ENCODE data around the gene ZFAND3. TPM values are rescaled to one million over a fixed set of nuclear protein-coding genes. Genes with fewer than 3 reads are reported as not detected.

Gene ZFAND3
- total and polyA plus RNA-seq, 2 of the 4 experiments (the other 2 are of a cell fraction), result 10.9 to 26.7 TPM

GRCh38 chr6:37936906-37937305, 117.4 kb downstream of the ZFAND3 start:
- Histone ChIP-seq H2BK15ac (ENCODE audit: low read depth, low read length) (no peak overlapping the region), H4K20me1 (ENCODE audit: insufficient read depth, low read length) (peaks cover 57% of the 10 kb centered on the region; the same call in 1 of the 2 replicates), H3K9me1 (ENCODE audit: insufficient read depth, low read length) (peaks cover 7% of the 10 kb centered on the region), H3K36me3 (ENCODE audit: control insufficient read depth, insufficient read depth, low read length) (no peaks in the 10 kb centered on the region), H3K14ac (replicated peaks; ENCODE audit: low read depth, low read length) (no peak overlapping the region), H4K8ac (ENCODE audit: low read depth in 2 of 2, low read length in 2 of 2) (no peak overlapping the region), H3K79me1 (ENCODE audit: low read depth in 1 of 2, low read length in 2 of 2) (peaks cover 18 to 69% of the 10 kb centered on the region in 2 experiments), H3K27me3 (ENCODE audit: control insufficient read depth, insufficient read depth, low read length) (no peaks in the 10 kb centered on the region), H2AK9ac (replicated peaks; ENCODE audit: low read depth, low read length, poor library complexity) (no peak overlapping the region), H2AFZ (replicated peaks; ENCODE audit: low read length, poor library complexity) (no peak overlapping the region), H2AK5ac (ENCODE audit: low read depth, low read length) (no peak overlapping the region), H3K4me3 (ENCODE audit: insufficient read depth, low read depth, low read length) (no peak overlapping the region), H4K5ac (ENCODE audit: low read depth, low read length) (no peak overlapping the region), H3K9ac (ENCODE audit: low read depth, low read length) (no peak overlapping the region), H3K18ac (ENCODE audit: low read depth, low read length) (no peak overlapping the region), H2BK120ac (ENCODE audit: low read depth, low read length) (no peak overlapping the region), H3K27ac (ENCODE audit: insufficient read depth, low read length) (no peak overlapping the region), H3K56ac (ENCODE audit: extremely low read depth, insufficient read depth, low read length) (no peak overlapping the region), H3K9me3 (ENCODE audit: control insufficient read depth, insufficient read depth, low read length) (no peaks in the 10 kb centered on the region), H3K4me1 (ENCODE audit: control insufficient read depth, insufficient read depth, low read length) (peaks cover 7% of the 10 kb centered on the region), H3K23ac (ENCODE audit: low read depth, low read length) (no peak overlapping the region), H4K91ac (ENCODE audit: insufficient read depth, low read depth, low read length) (no peak overlapping the region), H2BK5ac (ENCODE audit: low read depth, low read length, poor library complexity, severe bottlenecking) (no peak overlapping the region), H3K4ac (ENCODE audit: low read depth, low read length) (no peak overlapping the region), H3K4me2 (ENCODE audit: low read depth, low read length) (no peak overlapping the region), H2BK20ac (ENCODE audit: low read depth, low read length) (no peak overlapping the region)
- no TSS peak for BruUV-seq (replicated peaks)
- no peak for DNase-seq
- ChIA-PET POLR2A (ENCODE audit: unreplicated experiment) (interaction anchor here (1.0 kb wide), 1 partner anchor 56 kb away, joined by 6 read pairs; no protein-coding TSS in a partner anchor), CTCF (no interaction called here)
- ATAC-seq (ENCODE audit: low read depth), result no peak
- dilution Hi-C loops (cut with HindIII; ENCODE audit: low sequenced_read_pairs, unreplicated experiment), result no loop called here
- intact Hi-C loops (cut with micrococcal nuclease), result no loop called here
- TF ChIP-seq FOS (IDR thresholded peaks at IDR 0.05; ENCODE audit: low read depth, low read length), result no peak
- TF ChIP-seq RAD21 (IDR thresholded peaks at IDR 0.05; ENCODE audit: low read length), result no peak
- no peak for TF ChIP-seq MAFK (IDR thresholded peaks at IDR 0.05; ENCODE audit: low read depth, low read length)
- no peak for TF ChIP-seq MXI1 (IDR thresholded peaks at IDR 0.05; ENCODE audit: borderline replicate concordance, low read depth, low read length)
- TF ChIP-seq, protein P1, sequence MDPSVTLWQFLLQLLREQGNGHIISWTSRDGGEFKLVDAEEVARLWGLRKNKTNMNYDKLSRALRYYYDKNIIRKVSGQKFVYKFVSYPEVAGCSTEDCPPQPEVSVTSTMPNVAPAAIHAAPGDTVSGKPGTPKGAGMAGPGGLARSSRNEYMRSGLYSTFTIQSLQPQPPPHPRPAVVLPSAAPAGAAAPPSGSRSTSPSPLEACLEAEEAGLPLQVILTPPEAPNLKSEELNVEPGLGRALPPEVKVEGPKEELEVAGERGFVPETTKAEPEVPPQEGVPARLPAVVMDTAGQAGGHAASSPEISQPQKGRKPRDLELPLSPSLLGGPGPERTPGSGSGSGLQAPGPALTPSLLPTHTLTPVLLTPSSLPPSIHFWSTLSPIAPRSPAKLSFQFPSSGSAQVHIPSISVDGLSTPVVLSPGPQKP (IDR thresholded peaks at IDR 0.05; ENCODE audit: borderline replicate concordance, low read depth, low read length), result no peak
- no peak for TF ChIP-seq MAZ (IDR thresholded peaks at IDR 0.05; ENCODE audit: borderline replicate concordance, low read depth, low read length)
- no peak for TF ChIP-seq CEBPB (IDR thresholded peaks at IDR 0.05; ENCODE audit: low read depth, low read length)
- no peak for TF ChIP-seq USF2 (IDR thresholded peaks at IDR 0.05; ENCODE audit: low read depth, low read length)
- no peak for TF ChIP-seq RCOR1 (IDR thresholded peaks at IDR 0.05; ENCODE audit: insufficient replicate concordance, low read length)
- no peak for TF ChIP-seq BHLHE40 (IDR thresholded peaks at IDR 0.05; ENCODE audit: low read depth, low read length)
- no peak for TF ChIP-seq SMC3 (IDR thresholded peaks at IDR 0.05; ENCODE audit: low read depth, low read length)
- no peak for TF ChIP-seq CHD1 (IDR thresholded peaks at IDR 0.05; ENCODE audit: low read depth, low read length)
- TF ChIP-seq, protein P2, sequence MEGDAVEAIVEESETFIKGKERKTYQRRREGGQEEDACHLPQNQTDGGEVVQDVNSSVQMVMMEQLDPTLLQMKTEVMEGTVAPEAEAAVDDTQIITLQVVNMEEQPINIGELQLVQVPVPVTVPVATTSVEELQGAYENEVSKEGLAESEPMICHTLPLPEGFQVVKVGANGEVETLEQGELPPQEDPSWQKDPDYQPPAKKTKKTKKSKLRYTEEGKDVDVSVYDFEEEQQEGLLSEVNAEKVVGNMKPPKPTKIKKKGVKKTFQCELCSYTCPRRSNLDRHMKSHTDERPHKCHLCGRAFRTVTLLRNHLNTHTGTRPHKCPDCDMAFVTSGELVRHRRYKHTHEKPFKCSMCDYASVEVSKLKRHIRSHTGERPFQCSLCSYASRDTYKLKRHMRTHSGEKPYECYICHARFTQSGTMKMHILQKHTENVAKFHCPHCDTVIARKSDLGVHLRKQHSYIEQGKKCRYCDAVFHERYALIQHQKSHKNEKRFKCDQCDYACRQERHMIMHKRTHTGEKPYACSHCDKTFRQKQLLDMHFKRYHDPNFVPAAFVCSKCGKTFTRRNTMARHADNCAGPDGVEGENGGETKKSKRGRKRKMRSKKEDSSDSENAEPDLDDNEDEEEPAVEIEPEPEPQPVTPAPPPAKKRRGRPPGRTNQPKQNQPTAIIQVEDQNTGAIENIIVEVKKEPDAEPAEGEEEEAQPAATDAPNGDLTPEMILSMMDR (conservative IDR thresholded peaks at IDR 0.05; ENCODE audit: low read depth, low read length), result no peak
- no peak for TF ChIP-seq POLR2A (IDR thresholded peaks at IDR 0.05; ENCODE audit: low read depth, low read length)
- TF ChIP-seq RFX5 (IDR thresholded peaks at IDR 0.05; ENCODE audit: low read depth, low read length), result no peak
- in situ Hi-C loops (cut with MboI; ENCODE audit: low sequenced_read_pairs), result no loop called here

Measured in IMR-90 (cell line).